HFFc6 (cell line): ENCODE measurements around the gene ELAVL2. TPM values are rescaled to one million over a fixed set of nuclear protein-coding genes. Genes with fewer than 3 reads are reported as not detected.

Source experiments
- DNase-seq: peaks from one replicate; pipeline ENCODE4 v3.0.0-alpha.2; 2018
- H3K27ac Mint-ChIP-seq: 2 replicates; pipeline ENCODE4 v1.8.0; 2020; ENCODE audit warnings: mild to moderate bottlenecking, mixed read lengths
- H3K27me3 Mint-ChIP-seq: 2 replicates; pipeline ENCODE4 v1.8.0; 2021; ENCODE audit warnings: mild to moderate bottlenecking, moderate library complexity, mixed read lengths; ENCODE audit not compliant: insufficient read depth
- H3K36me3 Mint-ChIP-seq: 2 replicates; pipeline ENCODE4 v1.8.0; 2021; ENCODE audit warnings: low read depth, mixed read lengths
- H3K4me1 Mint-ChIP-seq: 2 replicates; pipeline ENCODE4 v1.8.0; 2020; ENCODE audit warnings: low read depth, mixed read lengths
- H3K4me3 Mint-ChIP-seq: 2 replicates; pipeline ENCODE4 v1.8.0; 2020; ENCODE audit warnings: mild to moderate bottlenecking, moderate library complexity, mixed read lengths
- H3K9me3 Mint-ChIP-seq: 2 replicates; pipeline ENCODE4 v1.8.0; 2020; ENCODE audit warnings: mild to moderate bottlenecking, mixed read lengths
- total RNA-seq, 6 experiments: library from RNA; stranded (reverse); fragmentation: NEBNext Ultra II Directional; extraction: Animal tissue kit (Norgen Biotek cat#: 25700); gene quantifications; 2 replicates in 1 of 6; 3 replicates in 5 of 6; pipeline ENCODE4 v1.2.3, GENCODE V29; 2021
- TF ChIP-seq, protein P1 (sequence below): fragments of 200-600 bp; sonication (generic); IDR thresholded peaks from 2 replicates; pipeline ENCODE4 v1.5.0; 2021; ENCODE audit warnings: antibody characterized with exemption, mild to moderate bottlenecking

Gene ELAVL2
- total RNA-seq, 6 experiments from 2014 or later = not detected

DNA sequence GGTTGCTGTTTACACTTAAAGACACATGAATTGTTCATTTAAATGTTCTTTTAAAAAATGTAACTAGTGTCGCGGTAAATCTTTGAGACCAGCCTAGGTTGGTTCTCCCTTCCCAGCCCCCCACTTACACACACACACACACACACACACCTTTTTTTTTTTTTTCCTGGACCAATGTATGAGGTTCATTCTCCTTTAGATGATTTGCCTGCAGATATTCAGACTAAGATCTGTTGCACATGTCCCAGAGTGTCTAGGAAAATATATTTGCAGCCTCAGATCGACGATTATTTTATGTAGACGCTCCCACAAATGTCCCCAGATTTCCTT is 4.4 kb upstream of the ELAVL2 start:
- DNase-seq = no peak
- Mint-ChIP-seq H3K27ac (no peak overlapping the region), H3K36me3 (no peaks in the 10 kb centered on the region), H3K4me1 (no peaks in the 10 kb centered on the region), H3K4me3 (no peak overlapping the region), H3K27me3 (no peaks in the 10 kb centered on the region), H3K9me3 (no peaks in the 10 kb centered on the region)
- TF ChIP-seq, protein P1, sequence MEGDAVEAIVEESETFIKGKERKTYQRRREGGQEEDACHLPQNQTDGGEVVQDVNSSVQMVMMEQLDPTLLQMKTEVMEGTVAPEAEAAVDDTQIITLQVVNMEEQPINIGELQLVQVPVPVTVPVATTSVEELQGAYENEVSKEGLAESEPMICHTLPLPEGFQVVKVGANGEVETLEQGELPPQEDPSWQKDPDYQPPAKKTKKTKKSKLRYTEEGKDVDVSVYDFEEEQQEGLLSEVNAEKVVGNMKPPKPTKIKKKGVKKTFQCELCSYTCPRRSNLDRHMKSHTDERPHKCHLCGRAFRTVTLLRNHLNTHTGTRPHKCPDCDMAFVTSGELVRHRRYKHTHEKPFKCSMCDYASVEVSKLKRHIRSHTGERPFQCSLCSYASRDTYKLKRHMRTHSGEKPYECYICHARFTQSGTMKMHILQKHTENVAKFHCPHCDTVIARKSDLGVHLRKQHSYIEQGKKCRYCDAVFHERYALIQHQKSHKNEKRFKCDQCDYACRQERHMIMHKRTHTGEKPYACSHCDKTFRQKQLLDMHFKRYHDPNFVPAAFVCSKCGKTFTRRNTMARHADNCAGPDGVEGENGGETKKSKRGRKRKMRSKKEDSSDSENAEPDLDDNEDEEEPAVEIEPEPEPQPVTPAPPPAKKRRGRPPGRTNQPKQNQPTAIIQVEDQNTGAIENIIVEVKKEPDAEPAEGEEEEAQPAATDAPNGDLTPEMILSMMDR = no peak

DNA sequence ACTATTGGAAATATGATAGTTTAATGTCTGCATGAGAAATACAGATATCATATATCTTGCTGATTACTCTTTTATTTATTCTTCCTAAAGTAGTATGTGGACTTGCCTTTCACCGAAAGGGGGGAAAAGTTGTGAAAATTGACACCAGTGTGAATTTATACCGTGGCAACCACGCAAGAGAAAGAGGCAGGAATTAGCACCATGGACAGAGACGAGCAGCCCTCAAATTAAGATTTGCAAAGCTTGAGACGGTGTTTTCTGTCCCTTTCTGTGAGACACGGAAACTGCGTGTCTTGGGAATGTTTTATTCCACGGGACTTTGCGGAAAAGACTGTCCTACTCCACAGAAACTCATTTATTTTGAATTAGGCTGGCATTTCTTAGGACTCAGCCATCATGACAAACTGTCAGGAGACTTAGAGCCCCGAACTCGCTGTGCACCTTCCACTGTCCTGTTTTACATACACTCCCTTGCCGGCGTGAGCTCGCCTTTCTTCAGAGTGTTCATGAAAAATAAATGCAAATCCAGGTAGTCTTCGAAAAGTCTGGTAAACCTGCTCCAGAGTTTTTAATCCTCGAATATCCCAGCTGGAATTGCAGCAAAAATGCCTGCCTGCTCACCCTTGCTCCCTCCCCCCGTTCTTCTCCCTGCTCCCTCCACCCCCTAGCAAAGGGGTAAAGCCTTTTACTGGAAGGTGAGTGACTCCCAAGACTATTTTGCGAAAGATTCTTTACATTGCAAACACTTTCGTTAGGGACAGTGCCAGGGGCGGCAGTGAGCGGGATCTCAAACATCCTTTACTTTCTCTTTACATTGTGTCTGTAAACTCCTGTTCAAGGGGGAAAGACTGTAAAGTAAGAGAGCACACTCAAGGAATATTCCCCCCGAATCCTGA is 3.8 kb upstream of the ELAVL2 start:
- no peaks in the 10 kb centered on the region for H3K9me3 Mint-ChIP-seq
- H3K27ac Mint-ChIP-seq = no peak overlapping the region
- TF ChIP-seq, protein P1 = no peak
- H3K4me3 Mint-ChIP-seq = no peak overlapping the region
- no peaks in the 10 kb centered on the region for H3K27me3 Mint-ChIP-seq
- H3K4me1 Mint-ChIP-seq = no peaks in the 10 kb centered on the region
- no peak for DNase-seq
- H3K36me3 Mint-ChIP-seq = no peaks in the 10 kb centered on the region

DNA sequence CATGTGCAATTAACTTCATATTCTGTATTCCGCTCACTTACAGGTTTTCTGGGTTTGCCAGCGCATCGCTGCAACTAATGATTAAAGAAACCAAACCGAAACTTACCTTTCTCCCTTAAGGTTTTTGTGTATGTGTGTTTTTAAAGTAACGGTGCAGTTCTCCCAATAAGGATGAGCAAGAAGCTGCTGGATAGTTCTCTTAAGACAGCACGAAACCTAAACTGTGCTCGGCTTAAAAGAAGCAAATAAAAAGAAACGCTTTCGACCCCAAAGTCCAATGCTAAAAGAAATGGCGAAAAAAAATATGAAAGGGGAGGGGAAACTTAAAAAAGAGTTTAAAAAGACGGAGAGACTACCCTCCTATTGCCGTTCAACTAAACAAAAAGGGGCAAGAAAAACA is 340 bp downstream of the ELAVL2 start:
- peaks cover 7% of the 10 kb centered on the region; the same call in 1 of the 2 replicates for H3K9me3 Mint-ChIP-seq
- H3K27ac Mint-ChIP-seq = no peak overlapping the region
- DNase-seq = no peak
- TF ChIP-seq, protein P1 = no peak
- H3K4me3 Mint-ChIP-seq = no peak overlapping the region
- H3K36me3 Mint-ChIP-seq = no peaks in the 10 kb centered on the region
- no peaks in the 10 kb centered on the region for H3K4me1 Mint-ChIP-seq
- no peaks in the 10 kb centered on the region for H3K27me3 Mint-ChIP-seq

- Mint-ChIP-seq H3K4me1 (no peaks in the 10 kb centered on the region), H3K9me3 (peaks cover 11% of the 10 kb centered on the region), H3K36me3 (no peaks in the 10 kb centered on the region), H3K27me3 (no peaks in the 10 kb centered on the region), H3K4me3 (no peak overlapping the region), H3K27ac (no peak overlapping the region)
- TF ChIP-seq, protein P1 = no peak
- no peak for DNase-seq
These were observed 1.0 kb downstream of the ELAVL2 start for GRCh38 chr9:23824830-23825591.

DNA sequence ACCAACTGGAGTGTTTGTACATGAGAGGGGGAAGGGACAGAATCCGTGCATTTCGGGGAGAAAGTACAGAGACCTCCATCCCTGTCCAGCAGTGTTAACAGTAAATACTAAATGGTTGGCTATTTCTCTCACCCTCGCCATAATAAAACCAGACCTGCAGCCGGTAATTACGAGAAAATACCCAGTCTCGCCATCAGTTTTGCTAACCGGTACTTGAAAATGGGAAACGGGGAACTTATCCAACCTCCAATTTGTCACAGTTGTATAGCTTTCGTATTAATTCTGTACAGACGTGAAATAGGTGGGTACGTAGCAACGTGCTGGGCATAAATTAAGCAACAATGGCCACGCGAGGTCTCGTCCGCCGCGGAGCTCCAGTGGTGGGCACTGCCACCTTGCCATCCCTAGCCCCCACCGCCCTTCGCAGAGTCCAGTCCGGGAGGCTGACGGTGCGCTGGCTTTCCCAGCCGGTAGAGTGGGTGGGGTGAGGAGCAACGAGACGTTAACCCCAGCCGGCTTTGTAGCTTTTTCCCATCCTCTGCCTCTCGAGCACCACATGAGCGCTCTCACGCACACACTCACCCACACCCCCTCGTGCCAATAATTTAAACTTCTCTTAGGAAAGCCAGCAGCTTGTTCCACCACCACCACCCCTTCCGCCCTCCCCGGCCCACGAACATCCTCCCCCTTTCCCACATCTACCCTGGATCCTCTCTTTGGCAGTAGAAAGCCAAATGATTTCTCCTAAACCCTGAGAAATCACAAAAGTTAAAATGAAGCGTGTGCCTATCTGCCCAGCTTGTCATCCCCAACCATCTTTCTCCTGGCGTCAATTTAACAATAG is 1.8 kb downstream of the ELAVL2 start:
- DNase-seq = no peak
- Mint-ChIP-seq H3K4me3 (no peak overlapping the region), H3K4me1 (no peaks in the 10 kb centered on the region), H3K36me3 (no peaks in the 10 kb centered on the region), H3K27ac (no peak overlapping the region), H3K27me3 (no peaks in the 10 kb centered on the region), H3K9me3 (peaks cover 14% of the 10 kb centered on the region)
- TF ChIP-seq, protein P1 = no peak
